Panc1 (cell line): ENCODE results near the gene NOS1.

ENCODE experiments used
- CTCF ChIP-seq: fragments of 450-650 bp; IDR thresholded peaks from 2 replicates; pipeline ENCODE4 v1.5.1; 2017; ENCODE audit warnings: mild to moderate bottlenecking
- TF ChIP-seq, protein P1 (sequence below), 2 experiments: IDR thresholded peaks; 2 replicates each; pipeline ENCODE4 v1.6.1; 2011 to 2012; ENCODE audit warnings: low read depth in 2 of 2, control low read depth in 1 of 2, low read length in 1 of 2, mild to moderate bottlenecking in 1 of 2, moderate library complexity in 1 of 2; ENCODE audit not compliant: insufficient read depth in 1 of 2

GRCh38 chr12:117209626-117210025, 151.8 kb downstream of the NOS1 start:
- no peak for TF ChIP-seq CTCF
- TF ChIP-seq, protein P1, sequence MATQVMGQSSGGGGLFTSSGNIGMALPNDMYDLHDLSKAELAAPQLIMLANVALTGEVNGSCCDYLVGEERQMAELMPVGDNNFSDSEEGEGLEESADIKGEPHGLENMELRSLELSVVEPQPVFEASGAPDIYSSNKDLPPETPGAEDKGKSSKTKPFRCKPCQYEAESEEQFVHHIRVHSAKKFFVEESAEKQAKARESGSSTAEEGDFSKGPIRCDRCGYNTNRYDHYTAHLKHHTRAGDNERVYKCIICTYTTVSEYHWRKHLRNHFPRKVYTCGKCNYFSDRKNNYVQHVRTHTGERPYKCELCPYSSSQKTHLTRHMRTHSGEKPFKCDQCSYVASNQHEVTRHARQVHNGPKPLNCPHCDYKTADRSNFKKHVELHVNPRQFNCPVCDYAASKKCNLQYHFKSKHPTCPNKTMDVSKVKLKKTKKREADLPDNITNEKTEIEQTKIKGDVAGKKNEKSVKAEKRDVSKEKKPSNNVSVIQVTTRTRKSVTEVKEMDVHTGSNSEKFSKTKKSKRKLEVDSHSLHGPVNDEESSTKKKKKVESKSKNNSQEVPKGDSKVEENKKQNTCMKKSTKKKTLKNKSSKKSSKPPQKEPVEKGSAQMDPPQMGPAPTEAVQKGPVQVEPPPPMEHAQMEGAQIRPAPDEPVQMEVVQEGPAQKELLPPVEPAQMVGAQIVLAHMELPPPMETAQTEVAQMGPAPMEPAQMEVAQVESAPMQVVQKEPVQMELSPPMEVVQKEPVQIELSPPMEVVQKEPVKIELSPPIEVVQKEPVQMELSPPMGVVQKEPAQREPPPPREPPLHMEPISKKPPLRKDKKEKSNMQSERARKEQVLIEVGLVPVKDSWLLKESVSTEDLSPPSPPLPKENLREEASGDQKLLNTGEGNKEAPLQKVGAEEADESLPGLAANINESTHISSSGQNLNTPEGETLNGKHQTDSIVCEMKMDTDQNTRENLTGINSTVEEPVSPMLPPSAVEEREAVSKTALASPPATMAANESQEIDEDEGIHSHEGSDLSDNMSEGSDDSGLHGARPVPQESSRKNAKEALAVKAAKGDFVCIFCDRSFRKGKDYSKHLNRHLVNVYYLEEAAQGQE (IDR thresholded peaks at IDR 0.05; ENCODE audit: insufficient read depth in 1 of 2, low read depth in 2 of 2, low read length in 1 of 2), result no peak
